ENCODE measurements around the gene ARHGAP15.

ARHGAP15 gene

DNA sequence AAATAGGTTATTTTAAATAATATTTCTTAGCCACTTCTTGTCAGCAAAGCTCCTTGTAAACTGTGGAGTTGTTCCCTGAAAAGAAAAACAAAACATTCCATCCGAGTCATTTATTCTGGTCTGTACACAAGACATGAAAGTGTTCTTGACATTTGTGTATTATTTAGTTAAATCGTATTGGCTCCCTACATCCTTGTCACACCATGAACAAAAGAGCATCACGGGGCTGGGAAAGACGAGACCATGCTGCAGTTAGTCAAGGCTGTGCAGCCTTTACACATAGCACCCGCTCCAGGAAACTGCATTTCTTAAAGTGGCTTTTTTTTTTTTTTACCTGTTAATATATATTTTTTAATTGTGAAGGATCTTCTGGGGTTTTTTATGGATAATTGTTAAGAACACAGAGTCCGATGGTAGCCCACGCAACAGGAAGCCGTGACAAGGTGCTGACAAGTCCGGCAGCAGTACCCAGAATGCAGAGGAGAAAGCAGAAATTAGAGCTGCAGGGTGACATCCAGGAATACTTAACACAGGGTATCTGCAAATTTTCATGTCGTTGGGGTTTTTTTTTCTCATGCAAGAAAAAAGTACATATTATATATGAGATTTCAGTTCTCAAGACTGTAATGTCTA, 588.4 kb downstream of the ARHGAP15 start:
- H3K27ac ChIP-seq, result no peak overlapping the region
- POLR2A ChIA-PET (ENCODE audit: low non-redundant PET), result no interaction called here
- TF ChIP-seq, protein P1, sequence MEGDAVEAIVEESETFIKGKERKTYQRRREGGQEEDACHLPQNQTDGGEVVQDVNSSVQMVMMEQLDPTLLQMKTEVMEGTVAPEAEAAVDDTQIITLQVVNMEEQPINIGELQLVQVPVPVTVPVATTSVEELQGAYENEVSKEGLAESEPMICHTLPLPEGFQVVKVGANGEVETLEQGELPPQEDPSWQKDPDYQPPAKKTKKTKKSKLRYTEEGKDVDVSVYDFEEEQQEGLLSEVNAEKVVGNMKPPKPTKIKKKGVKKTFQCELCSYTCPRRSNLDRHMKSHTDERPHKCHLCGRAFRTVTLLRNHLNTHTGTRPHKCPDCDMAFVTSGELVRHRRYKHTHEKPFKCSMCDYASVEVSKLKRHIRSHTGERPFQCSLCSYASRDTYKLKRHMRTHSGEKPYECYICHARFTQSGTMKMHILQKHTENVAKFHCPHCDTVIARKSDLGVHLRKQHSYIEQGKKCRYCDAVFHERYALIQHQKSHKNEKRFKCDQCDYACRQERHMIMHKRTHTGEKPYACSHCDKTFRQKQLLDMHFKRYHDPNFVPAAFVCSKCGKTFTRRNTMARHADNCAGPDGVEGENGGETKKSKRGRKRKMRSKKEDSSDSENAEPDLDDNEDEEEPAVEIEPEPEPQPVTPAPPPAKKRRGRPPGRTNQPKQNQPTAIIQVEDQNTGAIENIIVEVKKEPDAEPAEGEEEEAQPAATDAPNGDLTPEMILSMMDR (conservative IDR thresholded peaks at IDR 0.05; ENCODE audit: low read depth), result no peak
- no peak for DNase-seq (ENCODE audit: low spot score)
- CTCF ChIA-PET, result no interaction called here

DNA sequence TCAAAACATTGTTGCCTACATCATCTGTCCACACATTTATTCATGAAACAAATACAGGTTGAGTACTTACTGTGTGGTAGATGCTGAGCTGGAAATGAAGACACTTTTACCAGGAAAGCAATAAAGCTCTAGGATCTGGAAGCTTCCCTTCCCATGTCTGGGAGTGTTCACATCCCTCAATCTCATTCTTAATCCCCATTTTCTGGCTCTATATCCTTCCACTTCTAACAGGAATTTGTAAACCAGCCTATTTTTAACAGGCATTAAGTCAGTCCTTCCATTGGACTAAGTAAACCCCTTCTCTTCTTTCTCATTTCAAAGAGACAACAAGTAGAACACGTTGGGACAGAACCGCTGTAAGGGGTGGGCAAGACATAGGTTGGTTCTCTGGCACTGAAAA, 589.5 kb downstream of the ARHGAP15 start:
- ChIA-PET POLR2A (ENCODE audit: low non-redundant PET) (no interaction called here), CTCF (no interaction called here)
- TF ChIP-seq, protein P1 (conservative IDR thresholded peaks at IDR 0.05; ENCODE audit: low read depth), result no peak
- no peak overlapping the region for H3K27ac ChIP-seq
- DNase-seq (ENCODE audit: low spot score), result no peak

DNA sequence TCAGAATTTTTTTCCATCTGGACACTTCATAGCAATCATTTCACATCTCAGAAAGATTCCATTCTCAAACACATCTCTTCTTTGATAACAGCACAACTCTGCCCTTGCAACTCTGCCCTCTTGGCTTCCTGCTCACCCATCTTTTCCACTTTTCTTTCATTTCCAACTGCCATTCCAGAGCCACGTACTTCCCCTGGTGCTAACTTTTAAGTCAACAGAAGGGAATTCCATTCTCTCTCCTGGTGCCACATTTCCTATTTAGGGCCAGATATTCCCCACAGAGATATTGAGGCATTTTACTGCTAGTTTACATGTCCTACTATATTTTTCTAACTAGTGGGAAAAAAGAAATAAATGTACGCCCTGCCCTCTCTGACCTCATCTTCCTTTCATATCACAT, 590.2 kb downstream of the ARHGAP15 start:
- no peak for DNase-seq (ENCODE audit: low spot score)
- TF ChIP-seq, protein P1 (conservative IDR thresholded peaks at IDR 0.05; ENCODE audit: low read depth), result no peak
- CTCF ChIA-PET, result no interaction called here
- POLR2A ChIA-PET (ENCODE audit: low non-redundant PET), result no interaction called here
- no peak overlapping the region for H3K27ac ChIP-seq

DNA sequence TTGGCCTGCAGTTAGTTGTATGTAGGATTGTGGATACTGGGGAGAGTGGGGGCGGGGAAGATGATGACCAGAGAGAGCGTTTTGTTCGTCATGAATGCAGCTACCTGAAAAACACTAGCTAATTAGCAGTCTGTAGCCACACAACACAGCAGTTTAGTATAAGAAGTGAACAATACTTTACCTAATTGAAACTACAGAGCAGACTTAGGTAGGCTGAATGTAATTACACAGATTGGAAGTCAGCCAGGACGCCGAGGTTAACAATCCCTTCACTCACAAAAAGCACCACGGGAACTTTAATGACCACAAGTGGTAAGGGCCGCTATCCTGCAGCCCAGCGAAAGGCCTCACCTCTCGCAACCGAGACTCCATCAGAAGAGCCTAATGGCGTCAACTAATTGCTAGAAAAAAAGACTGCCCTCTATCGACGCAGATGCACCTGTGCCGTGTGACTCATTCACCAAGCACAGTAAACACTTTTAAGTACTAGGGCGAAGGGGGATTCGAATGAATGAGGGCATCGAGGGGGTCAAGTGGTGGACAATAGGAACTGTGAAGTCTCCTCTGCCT, 591.0 kb downstream of the ARHGAP15 start:
- DNase-seq (ENCODE audit: low spot score), result no peak
- CTCF ChIA-PET, result no interaction called here
- POLR2A ChIA-PET (ENCODE audit: low non-redundant PET), result no interaction called here
- no peak overlapping the region for H3K27ac ChIP-seq
- TF ChIP-seq, protein P1 (conservative IDR thresholded peaks at IDR 0.05; ENCODE audit: low read depth), result no peak

DNA sequence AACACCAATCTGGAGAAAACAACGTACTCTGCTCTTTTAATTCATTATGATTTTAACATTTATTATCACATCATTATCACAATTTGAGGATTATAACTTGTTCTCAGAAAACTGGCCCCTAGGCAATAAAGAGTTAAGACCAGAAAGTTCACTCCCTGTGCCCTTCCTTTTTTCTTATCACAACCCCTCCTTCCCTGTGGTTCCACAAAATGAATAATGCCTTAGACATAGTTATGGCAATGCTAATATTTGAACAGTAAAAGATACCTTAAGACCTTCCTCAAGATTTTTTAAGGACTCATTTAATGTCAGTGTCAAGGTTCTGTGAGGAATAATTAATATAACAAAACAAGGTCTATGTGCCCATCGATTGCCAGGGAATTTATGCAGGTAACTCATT, 596.2 kb downstream of the ARHGAP15 start:
- H3K27ac ChIP-seq, result no peak overlapping the region
- CTCF ChIA-PET, result interaction anchor here (0.6 kb wide), 1 partner anchor 38 kb away, joined by 3 read pairs; no protein-coding TSS in a partner anchor
- POLR2A ChIA-PET (ENCODE audit: low non-redundant PET), result no interaction called here
- TF ChIP-seq, protein P1 (conservative IDR thresholded peaks at IDR 0.05; ENCODE audit: low read depth), result no peak
- no peak for DNase-seq (ENCODE audit: low spot score)

DNA sequence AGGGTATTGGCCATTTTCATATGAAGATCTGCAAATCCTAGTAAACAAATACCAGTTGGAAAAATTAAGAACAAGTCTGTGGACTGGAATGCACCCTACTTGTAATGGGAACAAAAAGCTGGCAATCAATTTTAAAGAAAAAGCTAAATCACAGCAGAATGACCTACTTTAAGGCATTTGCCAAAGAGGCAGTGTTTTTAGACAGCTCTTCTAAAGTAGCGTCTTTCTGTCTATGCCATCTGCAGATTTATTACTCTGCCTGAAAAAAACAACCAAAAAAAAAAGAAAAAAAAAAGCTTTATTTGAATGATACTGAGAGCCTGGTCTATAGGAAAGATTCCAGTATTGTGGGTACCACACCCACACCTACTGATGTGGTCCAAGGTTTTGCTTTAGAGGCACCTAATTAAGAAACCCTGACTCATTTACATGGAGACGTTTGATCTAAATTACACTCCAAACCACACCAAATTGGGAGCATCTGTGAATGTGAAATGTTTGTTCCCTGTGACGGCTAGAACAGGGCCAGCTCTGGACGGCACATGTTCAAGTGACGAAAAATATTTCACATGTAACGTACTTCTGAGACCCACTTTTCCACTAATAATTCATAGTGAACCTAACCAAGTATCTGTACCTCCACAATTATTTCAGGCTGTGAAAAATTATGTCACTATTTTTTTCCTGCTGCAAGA, 597.1 kb downstream of the ARHGAP15 start:
- no peak overlapping the region for H3K27ac ChIP-seq
- ChIA-PET POLR2A (ENCODE audit: low non-redundant PET) (no interaction called here), CTCF (interaction anchor here (0.6 to 0.7 kb wide), 3 partner anchors 10 to 459 kb away, joined by 3 read pairs; no protein-coding TSS in a partner anchor)
- TF ChIP-seq, protein P1 (conservative IDR thresholded peaks at IDR 0.05; ENCODE audit: low read depth), result no peak
- no peak for DNase-seq (ENCODE audit: low spot score)

Measured in RWPE1 (cell line).